IMR-90 (cell line): ENCODE data around the gene ACOX3. TPM values are rescaled to one million over a fixed set of nuclear protein-coding genes. Genes with fewer than 3 reads are reported as not detected.

ENCODE experiments used
- ATAC-seq: fragments of 200-7000 bp; cut with Tn5 transposase; 2 replicates; pipeline ENCODE4 v1.9.1; 2020; ENCODE audit warnings: low read depth, mild to moderate bottlenecking, moderate library complexity
- BruUV-seq: library from RNA; stranded (reverse); fragments of 400-500 nt; replicated peaks from 2 replicates; lab custom pipeline; 2021; lab: Mats Ljungman, UMichigan
- CTCF ChIA-PET: fragments of 300-600 bp; formaldehyde crosslinking; extraction: SDS; loops from one replicate; lab custom pipeline; 2021; ENCODE audit warnings: antibody characterized with exemption; lab: Yijun Ruan, JAX
- POLR2A ChIA-PET: fragments of 300-600 bp; sonication (Branson Sonifier 250); formaldehyde crosslinking; loops from one replicate; lab custom pipeline; 2022; ENCODE audit warnings: antibody characterized with exemption; ENCODE audit not compliant: unreplicated experiment; lab: Charles Lee
- DNase-seq: peaks from one replicate; pipeline ENCODE4 v3.0.0; 2013
- H2AFZ ChIP-seq: replicated peaks from 2 replicates; pipeline ENCODE3; 2013; ENCODE audit warnings: low read length, mild to moderate bottlenecking; ENCODE audit not compliant: poor library complexity
- H2AK5ac ChIP-seq: 2 replicates; pipeline ENCODE4 v1.6.1; 2013; ENCODE audit warnings: low read depth, low read length, inconsistent platforms
- H2AK9ac ChIP-seq: replicated peaks from 2 replicates; pipeline ENCODE3; 2013; ENCODE audit warnings: mild to moderate bottlenecking, low read depth, low read length, moderate library complexity; ENCODE audit not compliant: poor library complexity
- H2BK120ac ChIP-seq: 2 replicates; pipeline ENCODE4 v1.6.1; 2013; ENCODE audit warnings: low read depth, low read length, inconsistent platforms
- H2BK15ac ChIP-seq: 3 replicates; pipeline ENCODE4 v1.6.1; 2013; ENCODE audit warnings: low read depth, low read length, inconsistent platforms
- H2BK20ac ChIP-seq: 2 replicates; pipeline ENCODE4 v1.6.1; 2013; ENCODE audit warnings: low read depth, mild to moderate bottlenecking, inconsistent platforms, low read length, moderate library complexity
- H2BK5ac ChIP-seq: 2 replicates; pipeline ENCODE4 v1.6.1; 2013; ENCODE audit warnings: mild to moderate bottlenecking, low read depth, low read length, inconsistent platforms; ENCODE audit not compliant: poor library complexity, severe bottlenecking
- H3K14ac ChIP-seq: replicated peaks from 2 replicates; pipeline ENCODE4 v1.6.1; 2013; ENCODE audit warnings: low read depth, low read length, inconsistent platforms
- H3K18ac ChIP-seq: 2 replicates; pipeline ENCODE4 v1.6.1; 2013; ENCODE audit warnings: low read depth, low read length, control low read depth
- H3K23ac ChIP-seq: 2 replicates; pipeline ENCODE4 v1.6.1; 2013; ENCODE audit warnings: low read depth, low read length, inconsistent platforms
- H3K27ac ChIP-seq: 2 replicates; pipeline ENCODE4 v1.5.1; 2013; ENCODE audit warnings: mild to moderate bottlenecking, control low read depth, low read length; ENCODE audit not compliant: insufficient read depth
- H3K27me3 ChIP-seq: 2 replicates; pipeline ENCODE4 v1.6.1; 2013; ENCODE audit warnings: low read length; ENCODE audit not compliant: control insufficient read depth, insufficient read depth
- H3K36me3 ChIP-seq: 2 replicates; pipeline ENCODE4 v1.6.1; 2013; ENCODE audit warnings: low read length, mixed read lengths; ENCODE audit not compliant: control insufficient read depth, insufficient read depth
- H3K4ac ChIP-seq: 2 replicates; pipeline ENCODE4 v1.6.1; 2013; ENCODE audit warnings: low read depth, low read length, inconsistent platforms
- H3K4me1 ChIP-seq: 2 replicates; pipeline ENCODE4 v1.6.1; 2013; ENCODE audit warnings: low read length, mixed read lengths; ENCODE audit not compliant: control insufficient read depth, insufficient read depth
- H3K4me2 ChIP-seq: 2 replicates; pipeline ENCODE4 v1.6.1; 2013; ENCODE audit warnings: low read depth, mild to moderate bottlenecking, control low read depth, low read length, moderate library complexity
- H3K4me3 ChIP-seq: 2 replicates; pipeline ENCODE4 v1.5.1; 2013; ENCODE audit warnings: low read depth, mild to moderate bottlenecking, control low read depth, low read length, moderate library complexity; ENCODE audit not compliant: insufficient read depth
- H3K56ac ChIP-seq: 2 replicates; pipeline ENCODE4 v1.6.1; 2013; ENCODE audit warnings: low read length, inconsistent platforms; ENCODE audit not compliant: insufficient read depth; ENCODE audit errors: extremely low read depth
- H3K79me1 ChIP-seq, 2 experiments: 2 replicates each; pipeline ENCODE4 v1.6.1; 2013; ENCODE audit warnings: low read length in 2 of 2, inconsistent platforms in 1 of 2, low read depth in 1 of 2
- H3K9ac ChIP-seq: 2 replicates; pipeline ENCODE4 v1.6.1; 2013; ENCODE audit warnings: low read depth, low read length, control low read depth
- H3K9me1 ChIP-seq: 2 replicates; pipeline ENCODE4 v1.6.1; 2013; ENCODE audit warnings: low read length, inconsistent platforms; ENCODE audit not compliant: insufficient read depth
- H3K9me3 ChIP-seq: 2 replicates; pipeline ENCODE4 v1.6.1; 2013; ENCODE audit warnings: low read length; ENCODE audit not compliant: control insufficient read depth, insufficient read depth
- H4K20me1 ChIP-seq: 2 replicates; pipeline ENCODE4 v1.6.1; 2013; ENCODE audit warnings: low read length, inconsistent platforms; ENCODE audit not compliant: insufficient read depth
- H4K5ac ChIP-seq: 2 replicates; pipeline ENCODE4 v1.6.1; 2013; ENCODE audit warnings: mild to moderate bottlenecking, low read depth, low read length, control low read depth
- H4K8ac ChIP-seq, 2 experiments: 2 replicates each; pipeline ENCODE4 v1.6.1; 2013; ENCODE audit warnings: low read depth in 2 of 2, low read length in 2 of 2, control low read depth in 1 of 2, inconsistent platforms in 1 of 2
- H4K91ac ChIP-seq: 2 replicates; pipeline ENCODE4 v1.6.1; 2013; ENCODE audit warnings: low read depth, low read length, inconsistent platforms; ENCODE audit not compliant: insufficient read depth
- BHLHE40 ChIP-seq: fragments of 150-350 bp; IDR thresholded peaks from 2 replicates; pipeline ENCODE4 v1.6.1; 2016; ENCODE audit warnings: mild to moderate bottlenecking, low read depth, low read length
- CEBPB ChIP-seq: IDR thresholded peaks from 2 replicates; pipeline ENCODE4 v1.6.1; 2012; ENCODE audit warnings: low read depth, low read length, improper control_type of control experiment
- CHD1 ChIP-seq: IDR thresholded peaks from 2 replicates; pipeline ENCODE4 v1.6.1; 2012; ENCODE audit warnings: low read depth, low read length, improper control_type of control experiment
- ELK1 ChIP-seq: fragments of 150-350 bp; IDR thresholded peaks from 2 replicates; pipeline ENCODE4 v1.6.1; 2016; ENCODE audit warnings: low read depth, mild to moderate bottlenecking, low read length, moderate library complexity, borderline replicate concordance
- FOS ChIP-seq: fragments of 150-350 bp; IDR thresholded peaks from 2 replicates; pipeline ENCODE4 v1.6.1; 2016; ENCODE audit warnings: low read depth, low read length
- MAFK ChIP-seq: IDR thresholded peaks from 2 replicates; pipeline ENCODE4 v1.6.1; 2012; ENCODE audit warnings: low read depth, low read length, improper control_type of control experiment
- MAZ ChIP-seq: IDR thresholded peaks from 2 replicates; pipeline ENCODE4 v1.6.1; 2012; ENCODE audit warnings: low read depth, mild to moderate bottlenecking, low read length, improper control_type of control experiment, moderate library complexity, borderline replicate concordance
- NFE2L2 ChIP-seq: fragments of 150-350 bp; IDR thresholded peaks from 2 replicates; pipeline ENCODE4 v1.6.1; 2016; ENCODE audit warnings: low read depth, mild to moderate bottlenecking, low read length
- RAD21 ChIP-seq: IDR thresholded peaks from 2 replicates; pipeline ENCODE4 v1.6.1; 2012; ENCODE audit warnings: low read length, improper control_type of control experiment
- RFX5 ChIP-seq: IDR thresholded peaks from 2 replicates; pipeline ENCODE4 v1.8.0; 2012; ENCODE audit warnings: low read depth, mild to moderate bottlenecking, low read length, moderate library complexity
- SMC3 ChIP-seq: fragments of 150-350 bp; IDR thresholded peaks from 2 replicates; pipeline ENCODE4 v1.6.1; 2016; ENCODE audit warnings: low read depth, mild to moderate bottlenecking, antibody characterized with exemption, low read length, moderate library complexity
- USF2 ChIP-seq: fragments of 150-350 bp; IDR thresholded peaks from 2 replicates; pipeline ENCODE4 v1.6.1; 2017; ENCODE audit warnings: mild to moderate bottlenecking, antibody characterized with exemption, low read length, low read depth
- WGBS, 2 experiments: methylation state at CpG; one replicate each; pipeline versions ENCODE4 v1.1.5 to v1.1.7; 2013; ENCODE audit warnings: missing lambda C conversion rate in 2 of 2; ENCODE audit not compliant: insufficient read length in 1 of 2; ENCODE audit errors: extremely low coverage in 2 of 2; 5-methylcytosine and 5-hydroxymethylcytosine counted together
- dilution Hi-C: fragments of 300-500 bp; cut with HindIII; formaldehyde crosslinking; loops from one replicate; pipeline ENCODE4 v1.14.3; 2018; ENCODE audit warnings: low sequenced_read_pairs; ENCODE audit not compliant: unreplicated experiment
- in situ Hi-C: fragments of 300-500 bp; cut with MboI; formaldehyde crosslinking; loops from 3 replicates; pipeline ENCODE4 v1.14.3; 2019; ENCODE audit warnings: low sequenced_read_pairs, inconsistent platforms, mixed read lengths
- intact Hi-C: fragments of 100-400 bp; cut with micrococcal nuclease; formaldehyde crosslinking; loops from 2 replicates; pipeline ENCODE4 v1.10.0; 2022
- polyA plus RNA-seq, 3 experiments: library from polyadenylated mRNA; depleted of rRNA; stranded (reverse); fragments of >200 nt; gene quantifications; 2 replicates each; pipeline ENCODE4 v1.2.3, GENCODE V29; 2012; ENCODE audit warnings: low replicate concordance in 1 of 3
- total RNA-seq: library from RNA; depleted of rRNA; stranded (reverse); fragments of >200 nt; gene quantifications from 2 replicates; pipeline ENCODE4 v1.2.3, GENCODE V29; 2012

ACOX3 gene
- total and polyA plus RNA-seq, 2 of the 4 experiments (the other 2 are of a cell fraction): 15.2 to 25.8 TPM

- Histone ChIP-seq H4K5ac (no peak overlapping the region), H3K4me2 (no peak overlapping the region), H4K91ac (no peak overlapping the region), H3K79me1 (no peaks in the 10 kb centered on the region; a peak in 1 of 4 replicates), H2AK9ac (no peak overlapping the region), H2AFZ (no peak overlapping the region), H3K23ac (no peak overlapping the region), H3K27me3 (no peaks in the 10 kb centered on the region), H2BK120ac (no peak overlapping the region), H4K8ac (no peak overlapping the region), H3K56ac (no peak overlapping the region), H2AK5ac (peak overlapping the region; percentile 18; the same call in 1 of the 2 replicates), H3K9me3 (no peaks in the 10 kb centered on the region), H3K4me3 (no peak overlapping the region), H3K9ac (no peak overlapping the region), H2BK5ac (no peak overlapping the region), H3K36me3 (peaks cover 36% of the 10 kb centered on the region; the same call in 1 of the 2 replicates), H4K20me1 (peaks cover 17% of the 10 kb centered on the region), H3K4ac (no peak overlapping the region), H2BK20ac (no peak overlapping the region), H3K14ac (no peak overlapping the region), H3K18ac (no peak overlapping the region), H3K4me1 (peaks cover 22% of the 10 kb centered on the region), H2BK15ac (no peak overlapping the region), H3K9me1 (peaks cover 15% of the 10 kb centered on the region; the same call in 1 of the 2 replicates), H3K27ac (no peak overlapping the region)
- intact Hi-C loops: no loop called here
- WGBS, 2 experiments: 100% methylated on average over 2 of the region's 7 CpGs; no CpG with 5 or more reads in 1 of the 2 experiments
- BruUV-seq: no TSS peak
- no peak for DNase-seq
- in situ Hi-C loops: no loop called here
- ChIA-PET POLR2A (no interaction called here), CTCF (interaction anchor here (1.2 kb wide), 1 partner anchor 116 kb away, joined by 3 read pairs; no protein-coding TSS in a partner anchor)
- dilution Hi-C loops: no loop called here
- ATAC-seq: no peak
- TF ChIP-seq RAD21: no peak
- TF ChIP-seq CEBPB: no peak
- TF ChIP-seq ELK1: no peak
- no peak for TF ChIP-seq RFX5
- no peak for TF ChIP-seq MAZ
- no peak for TF ChIP-seq SMC3
- no peak for TF ChIP-seq FOS
- no peak for TF ChIP-seq MAFK
- no peak for TF ChIP-seq USF2
- no peak for TF ChIP-seq NFE2L2
- TF ChIP-seq BHLHE40: no peak
- TF ChIP-seq CHD1: no peak
These were observed 49.5 kb downstream of the ACOX3 start for GRCh38 chr4:8391071-8391470.
